NOMO-1 treated with dmso at 0.1 percent for 144 hours (cell line): ENCODE results near the gene TNNT2.

Experiments
- DNase-seq: peaks from one replicate; lab custom pipeline; 2025; ENCODE audit not compliant: unreplicated experiment; lab: John Stamatoyannopoulos, UW

Gene TNNT2

DNA sequence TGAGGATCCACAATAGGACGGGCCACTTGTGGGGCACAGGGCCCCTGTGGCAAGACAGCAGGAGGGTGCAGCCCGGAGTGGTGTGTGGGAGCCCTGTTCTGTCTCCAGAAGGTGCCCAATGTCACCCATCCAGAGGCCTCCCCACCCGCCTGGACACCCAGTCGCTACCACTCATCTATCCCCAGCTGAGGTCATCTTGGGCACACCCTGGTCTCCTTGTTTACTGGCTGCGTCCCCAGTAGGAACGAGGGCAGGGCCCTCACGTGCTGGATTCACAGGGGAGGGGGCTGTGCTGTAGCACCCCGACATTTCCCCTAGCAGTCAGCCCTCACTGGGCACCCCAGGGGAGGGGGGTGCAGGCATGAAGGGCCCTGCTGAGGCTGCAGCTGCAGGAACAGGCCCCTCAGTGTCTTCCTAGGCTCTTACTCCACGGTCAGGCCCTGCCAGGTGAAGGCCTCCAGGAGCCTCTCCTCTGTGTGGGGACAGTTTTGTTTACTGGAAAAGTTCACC is 2.3 kb upstream of the TNNT2 start:
- no peak for DNase-seq

GRCh38 chr1:201378804-201379203 is 1.3 kb upstream of the TNNT2 start:
- DNase-seq = no peak

DNA sequence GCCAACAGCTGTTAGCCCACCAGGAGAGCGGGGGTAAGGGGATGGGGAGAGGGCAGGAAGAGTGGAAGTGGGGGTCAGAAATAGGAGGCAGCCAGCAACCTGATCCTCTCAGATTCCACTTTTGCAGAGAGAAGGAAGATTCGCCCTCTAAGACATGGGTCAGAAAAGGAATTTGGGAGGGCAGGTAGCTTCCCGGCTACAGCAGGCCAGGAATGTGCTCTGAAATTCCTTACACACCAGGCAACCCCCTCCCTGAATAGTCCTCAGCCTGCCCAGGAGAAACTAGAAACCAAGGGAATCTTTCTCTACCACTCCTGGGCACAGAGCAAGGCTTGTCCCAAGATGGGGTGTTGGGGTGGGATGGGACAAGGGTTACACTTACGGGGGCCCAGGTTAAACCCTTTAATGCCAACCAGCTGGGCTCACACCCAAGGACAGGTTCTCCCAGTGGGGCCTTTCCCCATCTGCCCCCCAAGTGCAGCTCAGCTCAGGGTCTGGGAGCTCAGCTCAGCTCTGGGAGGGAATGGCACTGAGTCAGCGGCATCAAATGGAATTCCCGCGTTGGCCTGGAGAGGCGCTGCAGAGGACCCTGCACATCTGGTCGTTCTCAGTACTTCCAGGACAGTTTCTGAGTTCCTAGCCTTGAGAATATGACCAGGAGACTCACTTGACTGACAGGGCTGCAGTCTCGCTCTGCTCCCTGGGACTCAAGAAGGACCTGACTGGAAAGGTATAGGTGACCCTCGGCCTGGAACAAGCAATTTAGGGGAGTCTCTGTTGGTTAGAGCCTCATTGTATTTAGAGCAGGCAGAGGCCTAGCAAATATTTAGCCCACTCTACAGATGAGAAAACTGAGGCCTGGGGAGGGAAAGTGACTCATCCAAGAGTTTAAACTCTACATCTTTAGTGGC is 761 bp downstream of the TNNT2 start:
- DNase-seq = peak; percentile 2

DNA sequence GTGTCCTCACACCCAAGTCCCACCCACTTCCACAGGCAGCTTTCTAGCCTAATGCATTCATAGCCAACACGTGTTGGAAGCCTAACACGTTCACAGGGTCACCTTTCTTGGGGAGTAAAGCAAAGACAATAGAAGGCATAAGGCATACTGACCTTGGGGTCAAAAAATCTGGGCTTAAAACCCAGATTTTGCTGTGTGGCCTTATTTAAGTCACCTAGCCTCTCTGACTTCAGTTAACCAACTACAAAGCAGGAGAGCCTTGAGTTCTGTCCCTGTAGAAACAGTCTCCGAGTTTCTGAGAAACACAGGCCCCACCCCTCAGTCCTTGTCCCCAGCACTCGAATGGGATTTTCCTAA is 1.4 kb downstream of the TNNT2 start:
- no peak for DNase-seq

- DNase-seq = no peak
Observed at GRCh38 chr1:201375169-201375568, 2.3 kb downstream of the TNNT2 start.

DNA sequence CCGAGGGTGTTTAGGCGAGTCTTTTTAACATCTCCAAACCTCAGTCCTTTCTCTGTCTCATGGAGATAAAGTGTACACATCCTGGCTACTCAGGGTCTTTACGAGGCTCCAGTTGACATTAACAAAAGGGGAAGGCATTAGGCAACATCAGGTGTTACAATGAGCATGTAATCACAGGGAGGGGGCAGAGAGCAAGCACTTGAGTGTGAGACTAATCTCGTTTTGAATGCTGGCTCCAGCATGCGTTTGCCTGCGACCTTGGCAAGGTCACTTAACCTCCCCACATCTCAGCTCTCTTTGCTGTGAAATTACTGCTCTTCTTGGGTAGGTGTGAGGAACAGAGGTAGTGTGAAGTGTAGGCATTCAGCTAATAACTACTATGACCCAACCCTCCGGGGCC is 3.1 kb downstream of the TNNT2 start:
- DNase-seq = no peak

DNA sequence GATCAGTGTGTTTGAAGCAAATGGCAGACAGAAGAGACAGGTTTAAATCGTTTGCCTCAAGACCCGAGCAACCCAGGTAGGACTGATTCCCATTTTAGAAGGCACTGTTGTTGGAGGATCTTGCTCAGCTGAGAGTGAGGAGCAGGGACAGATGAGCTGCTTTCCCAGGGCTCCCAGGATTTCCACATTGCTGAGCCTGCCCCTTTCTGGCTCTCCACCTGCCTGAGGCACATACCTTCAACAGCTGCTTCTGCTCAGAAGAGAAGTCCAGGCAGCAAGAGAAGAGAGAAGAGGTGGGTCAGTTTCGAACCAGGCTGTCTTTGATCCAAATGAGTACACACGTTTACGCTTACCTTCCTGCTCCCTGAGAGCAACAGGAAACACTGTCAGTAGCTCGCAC is 5.7 kb downstream of the TNNT2 start:
- DNase-seq = no peak

- DNase-seq = no peak
Observed at GRCh38 chr1:201371276-201371675, 6.2 kb downstream of the TNNT2 start.

DNA sequence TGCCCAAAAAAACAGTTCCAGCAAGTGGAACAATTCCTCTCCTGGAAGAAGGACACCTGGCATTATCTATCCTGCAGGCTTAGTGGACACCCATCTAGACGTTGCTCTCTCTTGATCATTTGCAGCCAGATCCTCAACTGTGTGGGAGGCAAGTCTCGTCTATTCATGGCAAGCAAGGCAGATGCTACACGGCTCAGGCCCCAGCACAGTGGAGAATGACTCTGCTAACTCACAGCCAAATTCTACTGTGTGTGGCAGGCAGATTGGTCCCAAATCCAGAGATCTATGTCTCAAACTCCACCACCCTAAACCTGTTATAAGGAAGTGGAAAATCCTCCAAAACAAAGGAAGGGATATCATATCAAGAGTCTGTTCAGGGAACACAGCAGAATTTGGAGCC is 7.0 kb downstream of the TNNT2 start:
- no peak for DNase-seq

DNA sequence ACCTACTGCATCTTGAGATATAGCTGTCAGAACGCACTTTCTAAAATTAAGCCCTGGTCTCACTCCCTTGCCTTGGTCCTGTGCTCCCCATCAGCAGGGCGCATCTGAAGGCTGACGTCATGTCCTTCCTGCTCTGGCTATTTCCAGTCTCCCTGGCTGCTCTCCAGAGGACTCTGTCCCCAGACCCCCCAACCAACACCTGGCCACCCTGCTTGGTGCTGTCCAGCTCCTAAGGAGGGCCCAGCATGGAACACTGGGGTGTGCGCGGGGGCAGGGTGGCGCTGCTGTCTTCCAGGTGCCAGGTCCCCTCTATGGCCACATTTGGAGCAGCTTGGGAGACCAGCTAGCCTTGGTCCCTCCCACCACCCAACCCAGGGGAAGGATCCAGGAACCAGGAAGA is 8.3 kb downstream of the TNNT2 start:
- DNase-seq = no peak

GRCh38 chr1:201366696-201367095 is 10.8 kb downstream of the TNNT2 start:
- DNase-seq = no peak

DNA sequence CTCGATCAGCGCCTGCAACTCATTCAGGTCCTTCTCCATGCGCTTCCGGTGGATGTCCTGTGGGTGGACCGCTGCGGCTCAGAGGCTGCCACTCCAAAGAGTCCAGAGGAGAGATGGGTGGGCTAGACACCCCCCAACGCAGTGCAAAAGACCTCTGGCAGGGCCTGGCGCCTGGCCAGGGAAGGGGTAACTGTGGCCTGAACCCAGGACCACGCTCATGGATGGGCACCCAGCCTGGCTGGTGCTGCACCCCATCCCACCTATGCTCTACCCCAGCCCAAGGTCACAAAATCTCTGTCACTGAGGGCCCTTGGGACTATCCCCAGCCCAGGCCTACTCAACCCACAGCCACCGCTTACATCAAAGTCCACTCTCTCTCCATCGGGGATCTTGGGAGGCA is 12.2 kb downstream of the TNNT2 start:
- DNase-seq = no peak

GRCh38 chr1:201364808-201365105 is 12.7 kb downstream of the TNNT2 start:
- DNase-seq = no peak

- DNase-seq = no peak
Observed at GRCh38 chr1:201363467-201363866, 14.0 kb downstream of the TNNT2 start.

GRCh38 chr1:201362906-201363305 is 14.6 kb downstream of the TNNT2 start:
- no peak for DNase-seq

- DNase-seq = no peak
Observed at GRCh38 chr1:201361652-201362504, 15.6 kb downstream of the TNNT2 start.

- DNase-seq = no peak
Observed at GRCh38 chr1:201360901-201361651, 16.4 kb downstream of the TNNT2 start.

DNA sequence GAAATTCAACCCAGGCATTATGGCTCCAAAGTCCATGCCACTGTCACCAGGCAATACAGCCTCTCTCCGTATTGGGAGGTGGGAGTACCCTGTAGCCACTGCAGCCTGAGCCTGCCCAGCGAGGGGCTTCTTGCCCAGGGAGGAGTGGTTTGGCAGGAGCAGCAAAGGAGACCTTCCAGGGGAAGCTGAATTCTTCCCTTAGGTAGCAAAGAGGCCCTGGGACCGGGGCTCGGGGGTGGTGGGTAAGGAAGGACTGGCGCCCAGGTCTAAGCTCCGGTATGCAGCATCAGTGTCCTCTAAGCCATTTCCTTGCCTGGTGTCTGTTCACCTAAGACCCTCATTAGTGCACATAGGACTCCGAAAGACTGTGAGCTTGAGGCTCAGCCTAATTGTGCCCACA is 17.0 kb downstream of the TNNT2 start:
- no peak for DNase-seq

DNA sequence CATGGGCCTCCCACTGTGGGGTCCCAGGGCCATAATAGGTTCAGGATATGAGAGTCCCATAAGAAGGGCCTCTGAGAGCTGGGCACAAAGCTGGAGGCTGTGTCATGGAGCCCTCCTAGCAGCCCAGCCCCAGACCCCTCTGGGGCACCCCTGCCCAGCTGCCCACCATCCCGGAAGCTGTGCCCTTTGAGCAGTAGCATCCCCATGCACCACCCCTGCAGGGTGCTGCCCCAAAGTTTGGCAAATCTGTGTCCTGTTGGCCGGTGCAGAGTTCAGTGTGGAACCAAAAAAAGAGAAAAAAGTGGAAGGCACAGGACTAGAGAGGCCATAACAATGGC is 17.6 kb downstream of the TNNT2 start:
- no peak for DNase-seq

GRCh38 chr1:201359031-201359872 is 18.2 kb downstream of the TNNT2 start:
- DNase-seq = no peak

- no peak for DNase-seq
Observed at GRCh38 chr1:201358596-201358995, 18.9 kb downstream of the TNNT2 start.
